HL-60 (cell line): ENCODE measurements around the gene LBX2.
"Not testable (repeated sequence)": the region's sequence is repeated elsewhere in the genome, so short reads cannot be mapped to it uniquely, and the experiment has no call there.

ENCODE experiments used
- DNase-seq, 2 experiments: peaks; one replicate each; pipeline ENCODE4 v3.0.0-alpha.2; 2010 to 2020; ENCODE audit warnings: low read depth in 1 of 2, low spot score in 1 of 2
- H3K27ac ChIP-seq: fragments of 250-450 bp; sonication (Bioruptor Pico); replicated peaks from 2 replicates; pipeline ENCODE4 v1.5.1; 2020; ENCODE audit warnings: mild to moderate bottlenecking, moderate library complexity
- H3K27me3 ChIP-seq: fragments of 250-450 bp; sonication (Bioruptor Pico); 2 replicates; pipeline ENCODE4 v1.5.1; 2021; ENCODE audit warnings: mild to moderate bottlenecking, moderate library complexity; ENCODE audit not compliant: insufficient read depth, poor library complexity, severe bottlenecking
- H3K4me3 ChIP-seq: replicated peaks from 2 replicates; pipeline ENCODE4 v1.5.1; 2011; ENCODE audit warnings: mild to moderate bottlenecking, control low read depth, low read length; ENCODE audit not compliant: insufficient read depth
- GABPA ChIP-seq: IDR thresholded peaks from 2 replicates; pipeline ENCODE4 v1.6.1; 2012; ENCODE audit warnings: low read depth
- POLR2AphosphoS5 ChIP-seq: IDR thresholded peaks from 2 replicates; pipeline ENCODE4 v1.6.1; 2012; ENCODE audit warnings: low read depth
- SPI1 ChIP-seq: IDR thresholded peaks from 2 replicates; pipeline ENCODE4 v1.6.1; 2012; ENCODE audit warnings: low read depth, mild to moderate bottlenecking, borderline replicate concordance
- TF ChIP-seq, protein P1 (sequence below): IDR thresholded peaks from one replicate; pipeline ENCODE4 v1.5.1; 2011; ENCODE audit warnings: low read length, control low read depth, inconsistent platforms; ENCODE audit not compliant: insufficient read depth
- TF ChIP-seq, protein P2 (sequence below): IDR thresholded peaks from 2 replicates; pipeline ENCODE4 v1.6.1; 2012; ENCODE audit warnings: low read depth; ENCODE audit not compliant: insufficient replicate concordance

The LBX2 gene

DNA sequence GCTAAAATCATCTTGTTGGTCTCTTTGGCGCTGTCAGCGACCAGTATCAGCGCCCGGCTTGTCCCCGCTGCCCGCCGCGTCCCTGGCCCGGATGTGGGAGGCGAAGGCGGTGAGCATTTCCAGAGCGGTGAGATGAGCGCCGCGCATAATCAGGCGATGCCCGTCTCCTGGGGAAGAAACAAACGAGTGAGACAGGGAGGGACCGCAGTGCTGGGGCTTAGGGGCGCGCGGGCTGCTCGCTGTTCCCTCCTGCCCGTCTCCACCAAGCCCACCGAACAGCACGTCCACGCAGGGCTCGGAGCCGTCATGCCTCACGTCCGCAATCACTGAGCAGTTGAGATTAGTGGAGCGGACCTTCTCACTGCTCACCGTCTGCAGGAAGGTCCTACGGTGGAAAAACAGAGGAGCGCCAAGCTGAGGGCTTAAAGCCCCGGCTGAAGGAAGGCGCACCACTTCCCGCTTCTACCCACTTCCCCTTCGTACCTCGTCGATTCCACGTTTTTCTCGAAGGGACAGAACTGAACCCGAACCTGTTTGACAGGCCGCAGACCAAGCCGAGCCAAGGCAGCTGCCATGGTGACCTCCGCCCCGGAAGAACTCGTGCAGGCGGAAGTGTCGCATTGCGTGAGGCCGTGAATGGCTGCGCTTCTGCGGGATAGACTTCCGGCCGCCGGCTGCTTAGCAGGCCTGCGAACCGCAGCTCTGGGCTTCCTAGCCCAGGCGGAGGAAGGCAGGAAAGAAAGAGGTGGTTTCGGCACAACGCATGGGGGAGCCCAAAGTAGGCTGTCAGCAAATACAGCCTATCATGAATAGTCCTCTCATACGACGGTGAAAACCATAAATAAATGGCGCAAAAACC, 27.1 kb downstream of the LBX2 start, which contains the start of gene MRPL53:
TSS of gene MRPL53 (minus strand) at position 595 of the 859 bp plus-strand sequence. CDS start at position 575, 20 bp downstream.
- Histone ChIP-seq H3K4me3 (peak within 1 kb of the TSS; percentile 76), H3K27me3 (no peaks in the 10 kb centered on the region), H3K27ac (peak within 1 kb of the TSS; percentile 82)
- TF ChIP-seq, protein P1, sequence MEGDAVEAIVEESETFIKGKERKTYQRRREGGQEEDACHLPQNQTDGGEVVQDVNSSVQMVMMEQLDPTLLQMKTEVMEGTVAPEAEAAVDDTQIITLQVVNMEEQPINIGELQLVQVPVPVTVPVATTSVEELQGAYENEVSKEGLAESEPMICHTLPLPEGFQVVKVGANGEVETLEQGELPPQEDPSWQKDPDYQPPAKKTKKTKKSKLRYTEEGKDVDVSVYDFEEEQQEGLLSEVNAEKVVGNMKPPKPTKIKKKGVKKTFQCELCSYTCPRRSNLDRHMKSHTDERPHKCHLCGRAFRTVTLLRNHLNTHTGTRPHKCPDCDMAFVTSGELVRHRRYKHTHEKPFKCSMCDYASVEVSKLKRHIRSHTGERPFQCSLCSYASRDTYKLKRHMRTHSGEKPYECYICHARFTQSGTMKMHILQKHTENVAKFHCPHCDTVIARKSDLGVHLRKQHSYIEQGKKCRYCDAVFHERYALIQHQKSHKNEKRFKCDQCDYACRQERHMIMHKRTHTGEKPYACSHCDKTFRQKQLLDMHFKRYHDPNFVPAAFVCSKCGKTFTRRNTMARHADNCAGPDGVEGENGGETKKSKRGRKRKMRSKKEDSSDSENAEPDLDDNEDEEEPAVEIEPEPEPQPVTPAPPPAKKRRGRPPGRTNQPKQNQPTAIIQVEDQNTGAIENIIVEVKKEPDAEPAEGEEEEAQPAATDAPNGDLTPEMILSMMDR: no peak
- TF ChIP-seq SPI1 (peak; percentile 74; the same call in 1 of the 2 replicates), POLR2AphosphoS5 (peak; percentile 100), GABPA (peak; percentile 99)
- peak; percentile 96 to 97 for DNase-seq

DNA sequence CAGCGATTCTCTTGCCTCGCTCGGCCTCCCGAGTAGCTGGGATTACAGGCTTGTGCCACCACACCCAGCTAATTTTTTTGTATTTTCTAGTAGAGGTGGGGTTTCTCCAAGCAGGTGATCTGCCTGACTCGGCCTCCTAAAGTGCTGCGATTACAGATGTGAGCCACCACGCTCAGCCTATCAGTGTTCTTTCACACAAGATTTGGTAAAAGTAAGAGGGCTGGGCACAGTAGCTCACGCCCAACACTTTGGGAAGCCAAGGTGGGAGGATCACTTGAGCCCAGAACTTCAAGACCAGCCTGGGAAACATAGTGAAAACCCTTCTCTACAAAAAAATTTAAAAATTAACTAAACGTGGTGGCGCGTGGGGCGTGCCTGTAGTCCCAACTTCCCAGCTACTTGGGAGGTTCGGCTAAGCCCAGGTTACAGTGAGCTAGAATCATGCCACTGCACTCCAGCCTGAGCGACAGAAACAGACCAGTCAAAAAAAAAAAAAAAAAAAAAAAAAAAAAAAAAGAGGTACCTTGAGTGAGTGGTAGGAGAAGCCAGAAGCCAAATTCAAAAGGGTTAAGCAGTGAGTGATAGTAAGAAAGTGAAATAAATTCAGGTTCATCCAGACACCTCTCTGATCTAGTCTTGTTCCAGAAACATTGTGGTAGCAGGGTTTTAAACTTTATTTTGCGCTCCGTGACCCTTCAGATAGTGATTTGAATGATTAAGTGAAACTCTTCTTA, 27.9 kb downstream of the LBX2 start:
- H3K27me3 ChIP-seq: no peaks in the 10 kb centered on the region
- no peak for DNase-seq
- TF ChIP-seq, protein P1: no peak
- TF ChIP-seq POLR2AphosphoS5 (no peak), GABPA (no peak), SPI1 (no peak)
- TF ChIP-seq, protein P2, sequence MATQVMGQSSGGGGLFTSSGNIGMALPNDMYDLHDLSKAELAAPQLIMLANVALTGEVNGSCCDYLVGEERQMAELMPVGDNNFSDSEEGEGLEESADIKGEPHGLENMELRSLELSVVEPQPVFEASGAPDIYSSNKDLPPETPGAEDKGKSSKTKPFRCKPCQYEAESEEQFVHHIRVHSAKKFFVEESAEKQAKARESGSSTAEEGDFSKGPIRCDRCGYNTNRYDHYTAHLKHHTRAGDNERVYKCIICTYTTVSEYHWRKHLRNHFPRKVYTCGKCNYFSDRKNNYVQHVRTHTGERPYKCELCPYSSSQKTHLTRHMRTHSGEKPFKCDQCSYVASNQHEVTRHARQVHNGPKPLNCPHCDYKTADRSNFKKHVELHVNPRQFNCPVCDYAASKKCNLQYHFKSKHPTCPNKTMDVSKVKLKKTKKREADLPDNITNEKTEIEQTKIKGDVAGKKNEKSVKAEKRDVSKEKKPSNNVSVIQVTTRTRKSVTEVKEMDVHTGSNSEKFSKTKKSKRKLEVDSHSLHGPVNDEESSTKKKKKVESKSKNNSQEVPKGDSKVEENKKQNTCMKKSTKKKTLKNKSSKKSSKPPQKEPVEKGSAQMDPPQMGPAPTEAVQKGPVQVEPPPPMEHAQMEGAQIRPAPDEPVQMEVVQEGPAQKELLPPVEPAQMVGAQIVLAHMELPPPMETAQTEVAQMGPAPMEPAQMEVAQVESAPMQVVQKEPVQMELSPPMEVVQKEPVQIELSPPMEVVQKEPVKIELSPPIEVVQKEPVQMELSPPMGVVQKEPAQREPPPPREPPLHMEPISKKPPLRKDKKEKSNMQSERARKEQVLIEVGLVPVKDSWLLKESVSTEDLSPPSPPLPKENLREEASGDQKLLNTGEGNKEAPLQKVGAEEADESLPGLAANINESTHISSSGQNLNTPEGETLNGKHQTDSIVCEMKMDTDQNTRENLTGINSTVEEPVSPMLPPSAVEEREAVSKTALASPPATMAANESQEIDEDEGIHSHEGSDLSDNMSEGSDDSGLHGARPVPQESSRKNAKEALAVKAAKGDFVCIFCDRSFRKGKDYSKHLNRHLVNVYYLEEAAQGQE: no peak
- H3K4me3 ChIP-seq: peak overlapping the region; percentile 76
- peak overlapping the region; percentile 82 for H3K27ac ChIP-seq

DNA sequence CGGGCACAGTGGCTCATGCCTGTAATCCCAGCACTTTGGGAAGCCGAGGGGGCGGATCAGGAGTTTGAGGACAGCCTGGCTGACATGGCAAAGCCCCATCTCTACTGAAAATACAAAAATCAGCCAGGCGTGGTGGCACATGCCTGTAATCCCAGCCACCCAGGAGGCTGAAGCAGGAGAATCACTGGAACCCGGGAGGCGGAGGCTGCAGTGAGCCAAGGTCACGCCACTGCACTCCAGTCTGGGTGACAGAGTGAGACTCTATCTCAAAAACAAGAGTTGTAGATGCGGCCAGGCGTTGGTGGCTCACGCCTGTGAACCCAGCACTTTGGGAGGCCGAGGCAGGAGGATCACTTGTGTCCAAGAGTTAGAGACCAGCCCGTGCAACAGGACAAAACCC, 28.7 kb downstream of the LBX2 start:
- not testable (repeated sequence) for DNase-seq, H3K27me3 ChIP-seq, H3K4me3 ChIP-seq, H3K27ac ChIP-seq

DNA sequence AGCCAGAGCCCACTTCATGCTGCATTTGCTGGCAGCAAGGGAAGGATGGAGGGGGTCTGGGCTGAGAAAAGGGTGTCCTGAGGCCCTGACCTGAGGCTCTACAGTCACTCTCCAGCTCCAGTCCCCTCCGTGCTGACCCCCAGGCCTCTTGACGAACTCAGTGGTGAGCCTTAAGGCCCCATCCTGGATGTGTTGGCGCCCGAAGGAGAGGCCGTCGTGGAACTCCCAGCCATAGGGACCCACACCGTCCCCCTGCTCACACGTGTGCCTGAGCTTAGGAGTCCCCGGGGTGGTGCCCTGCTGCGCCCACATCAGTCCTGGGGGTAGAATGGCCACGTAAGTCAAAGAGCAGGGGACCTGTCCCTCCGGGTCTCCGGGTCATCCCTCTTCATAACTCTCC, 35.0 kb downstream of the LBX2 start:
- Histone ChIP-seq H3K27me3 (no peaks in the 10 kb centered on the region), H3K4me3 (peak overlapping the region; percentile 84), H3K27ac (peak overlapping the region; percentile 78)
- no peak for DNase-seq
- TF ChIP-seq SPI1 (no peak), POLR2AphosphoS5 (no peak), GABPA (no peak)
- TF ChIP-seq, protein P2: no peak
- TF ChIP-seq, protein P1: no peak
